GM21390 (cell line): Measurements from ENCODE around the gene ORC2.
"Not testable (repeated sequence)": the region's sequence is repeated elsewhere in the genome, so short reads cannot be mapped to it uniquely, and the experiment has no call there.

Experiments used
- ATAC-seq: cut with Tn5 transposase; IDR thresholded peaks from one replicate; pipeline ENCODE4 v1.9.1; 2021; ENCODE audit not compliant: unreplicated experiment

ORC2 gene

GRCh38 chr2:200963124-200963917 is at the start of gene ORC2:
Gene ORC2 (minus strand): TSS chr2:200963660. CDS start chr2:200958123, 5,537 bp downstream.
- ATAC-seq, result peak; percentile 87

- ATAC-seq, result no peak
Measured at GRCh38 chr2:201008296-201008829, 44.9 kb upstream of the ORC2 start.

DNA sequence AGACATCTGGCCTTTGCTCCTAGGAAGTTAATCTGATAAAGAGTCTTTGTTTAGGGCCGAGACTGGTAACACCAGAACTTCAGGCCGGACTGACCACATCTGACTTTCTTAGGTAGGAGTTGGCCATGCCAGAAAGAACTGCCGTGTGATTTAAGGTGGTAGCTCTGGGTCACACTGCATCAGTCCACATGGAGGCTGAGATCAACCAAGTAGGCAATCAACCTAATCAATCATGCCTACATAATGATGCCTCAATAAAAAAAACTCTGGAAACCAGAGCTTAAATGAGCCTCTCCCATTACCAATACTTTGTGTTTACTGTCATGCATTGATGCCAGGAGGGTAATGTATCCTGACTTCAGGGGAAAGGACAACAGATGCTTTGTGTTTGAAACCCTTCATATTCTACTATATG is 44.1 kb upstream of the ORC2 start:
- no peak for ATAC-seq

GRCh38 chr2:201006704-201007103 is 43.2 kb upstream of the ORC2 start:
- ATAC-seq, result no peak

DNA sequence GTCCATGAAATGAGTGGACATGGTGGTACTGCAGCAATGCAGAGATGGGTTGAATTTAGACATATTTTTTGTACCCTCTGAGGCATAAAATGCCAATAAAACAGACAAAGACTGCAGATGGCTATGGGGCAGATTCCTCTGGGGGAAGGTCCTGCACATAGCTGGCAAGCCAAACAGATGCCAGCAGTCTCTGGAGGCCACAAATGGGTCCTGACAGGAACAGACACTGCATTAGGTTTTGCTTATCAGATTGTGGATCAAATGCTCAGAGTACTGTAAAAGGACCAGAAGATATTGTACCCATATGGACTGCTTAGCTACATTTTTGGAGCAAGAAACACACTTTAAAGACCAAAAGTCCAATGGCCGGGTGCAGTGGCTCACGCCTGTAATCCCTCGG is 40.9 kb upstream of the ORC2 start:
- no peak for ATAC-seq

DNA sequence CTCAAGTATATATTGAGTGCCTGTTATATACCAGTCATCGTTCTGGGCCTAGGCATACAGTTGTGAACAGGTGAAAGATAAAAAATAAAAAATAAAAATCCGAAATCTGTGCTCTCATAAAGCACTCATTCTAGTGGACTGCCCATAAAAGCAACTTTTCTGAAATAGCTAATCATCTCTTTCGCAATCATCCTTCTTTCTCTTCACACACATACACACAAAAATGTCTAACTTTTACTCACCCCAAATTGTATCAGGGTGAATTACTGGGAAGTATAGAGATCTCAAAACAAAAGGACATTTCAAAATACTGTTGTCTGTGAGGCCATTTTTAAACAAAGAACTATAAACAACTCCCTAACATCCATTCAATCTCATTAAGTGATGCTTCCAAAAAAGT is 29.6 kb upstream of the ORC2 start:
- no peak for ATAC-seq

- ATAC-seq, result no peak
Measured at GRCh38 chr2:200987137-200987536, 23.7 kb upstream of the ORC2 start.

- no peak for ATAC-seq
Measured at GRCh38 chr2:200985799-200986198, 22.3 kb upstream of the ORC2 start.

DNA sequence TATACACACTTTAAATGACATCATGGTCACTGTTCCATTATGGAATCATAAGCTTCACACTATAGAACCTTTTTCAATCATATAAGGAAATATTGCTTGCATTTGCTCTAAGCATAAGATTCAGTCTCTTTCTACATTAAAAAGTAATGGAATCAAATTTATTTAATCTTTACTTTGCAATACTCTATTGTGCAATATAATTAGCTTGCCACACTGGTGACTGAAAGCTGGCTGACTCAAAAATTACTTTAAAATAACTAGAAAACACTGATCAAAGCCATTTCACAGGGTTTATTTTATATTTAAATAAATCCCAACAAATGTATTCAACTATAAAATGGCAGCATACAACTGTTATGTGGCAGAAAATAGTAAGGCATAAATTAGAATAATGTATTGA is 13.2 kb upstream of the ORC2 start:
- no peak for ATAC-seq

- ATAC-seq, result no peak
Measured at GRCh38 chr2:200975672-200976071, 12.2 kb upstream of the ORC2 start.

DNA sequence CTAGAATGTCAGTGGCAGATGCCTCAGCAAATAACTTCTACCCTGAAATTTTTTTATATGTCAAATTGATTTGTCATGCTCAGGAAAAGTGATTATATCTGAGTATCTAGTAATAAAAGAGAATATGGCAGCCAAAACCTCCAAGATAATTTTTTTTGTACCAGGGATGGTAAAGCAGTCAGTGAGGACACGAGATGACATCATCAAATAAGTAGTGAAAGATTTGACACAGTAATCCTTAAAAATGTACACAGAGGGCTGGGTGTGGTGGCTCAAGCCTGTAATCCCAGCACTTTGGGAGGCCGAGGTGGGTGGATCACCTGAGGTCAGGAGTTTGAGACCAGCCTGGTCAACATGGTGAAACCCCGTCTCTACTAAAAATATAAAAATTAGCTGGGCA is 6.6 kb upstream of the ORC2 start:
- ATAC-seq, result not testable (repeated sequence)

- no peak for ATAC-seq
Measured at GRCh38 chr2:200968735-200969134, 5.3 kb upstream of the ORC2 start.

GRCh38 chr2:200968162-200968561 is 4.7 kb upstream of the ORC2 start:
- no peak for ATAC-seq

GRCh38 chr2:200966770-200967169 is 3.3 kb upstream of the ORC2 start:
- no peak for ATAC-seq

- no peak for ATAC-seq
Measured at GRCh38 chr2:200964498-200964897, 1.0 kb upstream of the ORC2 start.

DNA sequence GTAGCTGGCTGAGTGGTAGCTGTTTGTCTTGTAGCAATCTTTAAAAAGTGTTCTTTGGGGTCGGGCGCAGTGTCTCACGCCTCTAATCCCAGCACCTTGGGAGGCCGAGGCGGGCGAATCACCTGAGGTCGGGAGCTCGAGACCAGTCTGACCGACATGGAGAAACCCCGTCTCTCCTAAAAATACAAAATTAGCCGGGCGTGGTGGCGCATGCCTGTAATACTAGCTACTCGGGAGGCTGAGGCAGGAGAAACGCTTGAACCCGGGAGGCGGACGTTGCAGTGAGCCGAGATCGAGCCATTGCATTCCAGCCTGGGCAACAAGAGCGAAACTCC is 425 bp upstream of the ORC2 start:
- peak; percentile 9 for ATAC-seq

GRCh38 chr2:200962811-200963123 is 693 bp downstream of the ORC2 start:
- peak; percentile 29 for ATAC-seq

- no peak for ATAC-seq
Measured at GRCh38 chr2:200961674-200962073, 1.8 kb downstream of the ORC2 start.

DNA sequence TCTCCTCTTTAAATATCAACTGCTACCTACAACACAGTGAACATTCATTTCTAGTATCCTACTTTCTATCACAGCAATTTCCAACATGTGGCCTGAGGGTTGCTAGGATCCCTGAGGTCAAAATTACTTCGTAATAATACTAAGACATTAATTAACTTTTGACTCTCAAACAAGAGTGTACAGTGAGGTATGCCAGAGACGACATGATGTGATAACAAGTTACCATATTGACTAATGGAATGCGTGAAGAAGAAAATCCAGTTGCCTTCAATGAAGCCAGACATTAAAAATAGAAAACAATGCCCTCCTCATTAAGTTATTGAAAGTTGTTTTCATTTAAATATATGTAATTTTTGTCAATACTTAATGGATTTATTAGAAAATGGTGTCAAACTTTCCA is 13.1 kb downstream of the ORC2 start:
- no peak for ATAC-seq

DNA sequence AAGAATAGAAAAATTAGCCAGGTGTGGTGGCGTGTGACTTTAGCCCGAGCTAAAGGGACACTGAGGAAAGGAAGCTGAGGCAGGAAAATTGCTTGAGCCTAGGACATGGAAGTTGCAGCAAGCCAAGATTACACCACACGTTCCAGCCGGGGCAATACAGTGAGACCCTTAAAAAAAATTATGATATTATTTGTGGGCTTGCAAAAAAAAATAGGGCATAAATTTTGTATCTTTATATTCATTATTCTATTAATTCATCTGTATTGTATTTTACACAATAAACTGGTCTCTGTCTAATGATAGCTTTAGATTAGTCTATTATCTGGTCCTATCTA is 18.1 kb downstream of the ORC2 start:
- no peak for ATAC-seq

- no peak for ATAC-seq
Measured at GRCh38 chr2:200944467-200945394, 18.7 kb downstream of the ORC2 start.

GRCh38 chr2:200943527-200944105 is 19.8 kb downstream of the ORC2 start:
- ATAC-seq, result no peak
